ENCODE data around the gene PPM1A.

GRCh38 chr14:60343571-60344071 lies 94.6 kb downstream of the PPM1A start:
- no peak for TF ChIP-seq EZH2phosphoT487 (conservative IDR thresholded peaks at IDR 0.05; ENCODE audit: low read length)
- TF ChIP-seq CTCF (IDR thresholded peaks at IDR 0.05; ENCODE audit: insufficient read depth, low read length, poor library complexity, severe bottlenecking), result no peak
